ENCODE data around the gene KATNB1.

The KATNB1 gene

GRCh38 chr16:57784334-57784733 is 48.8 kb downstream of the KATNB1 start:
- no peak for TF ChIP-seq PAX5 (IDR thresholded peaks at IDR 0.05; ENCODE audit: insufficient read depth, low read length, severe bottlenecking)
- no peak for TF ChIP-seq POU2F2 (IDR thresholded peaks at IDR 0.05; ENCODE audit: low read depth, low read length)
- TF ChIP-seq POLR2A (IDR thresholded peaks at IDR 0.05; ENCODE audit: low read depth, low read length), result no peak
- TF ChIP-seq TAF1 (IDR thresholded peaks at IDR 0.05; ENCODE audit: low read depth, low read length), result no peak
- TF ChIP-seq SPI1 (IDR thresholded peaks at IDR 0.05; ENCODE audit: low read depth, low read length), result no peak
- TF ChIP-seq POLR2AphosphoS5 (IDR thresholded peaks at IDR 0.05; ENCODE audit: low read depth, low read length), result no peak

GRCh38 chr16:57785385-57785784 is 49.8 kb downstream of the KATNB1 start:
- DNase-seq (ENCODE audit: insufficient read length, low spot score) (no peak), FAIRE-seq (no peak)
- no peak for TF ChIP-seq SPI1 (IDR thresholded peaks at IDR 0.05; ENCODE audit: low read depth, low read length)
- no peak for TF ChIP-seq POU2F2 (IDR thresholded peaks at IDR 0.05; ENCODE audit: low read depth, low read length)

More at GRCh38 chr16:57784334-57784733, 48.8 kb downstream of the KATNB1 start:
- no peak for FAIRE-seq
- no peak for DNase-seq (ENCODE audit: insufficient read length, low spot score)

GRCh38 chr16:57785924-57786323 is 50.4 kb downstream of the KATNB1 start:
- TF ChIP-seq SPI1 (IDR thresholded peaks at IDR 0.05; ENCODE audit: low read depth, low read length) (no peak), TAF1 (IDR thresholded peaks at IDR 0.05; ENCODE audit: low read depth, low read length) (no peak), POLR2A (IDR thresholded peaks at IDR 0.05; ENCODE audit: low read depth, low read length) (no peak), POU2F2 (IDR thresholded peaks at IDR 0.05; ENCODE audit: low read depth, low read length) (no peak), POLR2AphosphoS5 (IDR thresholded peaks at IDR 0.05; ENCODE audit: low read depth, low read length) (no peak), PAX5 (IDR thresholded peaks at IDR 0.05; ENCODE audit: insufficient read depth, low read length, severe bottlenecking) (no peak)
- FAIRE-seq, result no peak
- DNase-seq (ENCODE audit: insufficient read length, low spot score), result no peak

DNA sequence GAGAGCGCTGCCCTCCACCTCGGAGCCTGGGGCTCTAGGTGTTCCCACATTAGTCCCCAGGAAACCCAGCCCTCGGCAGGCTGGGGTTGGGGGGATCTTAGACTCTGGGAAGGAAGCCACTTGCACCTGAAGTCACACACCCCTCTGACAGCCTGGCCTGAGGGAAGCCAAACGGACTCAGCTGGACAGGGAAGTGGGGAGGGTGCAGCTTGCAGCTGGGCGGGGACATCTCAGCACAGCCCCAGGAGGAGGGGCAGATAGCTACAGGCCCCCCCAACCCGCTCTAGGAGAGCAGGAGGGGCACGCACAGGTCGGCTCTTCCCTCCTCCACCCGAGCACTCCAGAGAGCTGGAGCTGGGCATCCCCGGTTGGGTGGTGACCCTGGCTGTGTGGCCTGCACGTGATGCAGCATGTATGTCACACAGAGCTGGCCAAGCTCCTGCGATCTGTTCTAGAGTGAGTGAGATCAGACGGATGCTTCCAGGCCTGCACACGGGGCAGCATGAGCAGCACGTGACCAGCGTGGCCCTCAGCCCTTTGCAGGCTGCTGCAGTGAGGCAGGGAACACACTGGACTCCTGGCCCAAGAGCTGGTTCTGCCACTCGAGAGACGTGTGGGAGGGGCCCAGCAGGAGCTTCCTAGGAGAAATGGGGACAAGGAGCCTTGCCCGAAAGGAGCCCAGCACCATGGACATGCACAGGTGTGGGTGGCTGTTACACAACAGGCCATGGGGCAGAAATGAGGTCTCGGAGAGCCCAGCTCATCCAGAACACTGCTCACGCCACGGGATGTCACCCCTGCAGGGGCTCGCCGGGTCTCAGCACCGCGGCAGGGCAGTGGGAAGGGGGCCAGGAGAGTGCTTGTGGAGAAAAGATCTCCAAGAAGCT is 51.3 kb downstream of the KATNB1 start:
- TF ChIP-seq PAX5 (IDR thresholded peaks at IDR 0.05; ENCODE audit: insufficient read depth, low read length, severe bottlenecking) (no peak), POLR2A (IDR thresholded peaks at IDR 0.05; ENCODE audit: low read depth, low read length) (no peak), POU2F2 (IDR thresholded peaks at IDR 0.05; ENCODE audit: low read depth, low read length) (no peak), TAF1 (IDR thresholded peaks at IDR 0.05; ENCODE audit: low read depth, low read length) (no peak), POLR2AphosphoS5 (IDR thresholded peaks at IDR 0.05; ENCODE audit: low read depth, low read length) (no peak), SPI1 (IDR thresholded peaks at IDR 0.05; ENCODE audit: low read depth, low read length) (no peak)
- no peak for DNase-seq (ENCODE audit: insufficient read length, low spot score)
- no peak for FAIRE-seq

DNA sequence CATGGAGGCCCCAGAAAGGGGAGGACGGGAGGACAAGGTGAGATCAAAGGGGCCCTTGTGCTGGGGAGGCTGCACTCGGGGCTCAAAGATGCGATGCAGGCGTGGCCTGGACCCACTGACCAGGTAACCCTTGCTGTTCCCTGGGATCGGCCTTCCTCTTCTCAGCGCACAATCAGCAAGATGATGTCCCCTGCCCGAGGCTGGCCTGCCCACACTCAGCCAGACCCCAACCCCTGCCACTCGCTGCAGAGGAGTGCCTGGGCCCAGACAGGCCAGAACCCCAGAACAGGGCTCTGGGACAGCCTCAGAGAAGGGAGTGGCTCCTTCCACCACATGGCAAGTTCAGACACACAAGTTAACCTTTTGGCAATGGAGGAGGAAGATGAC is 51.9 kb downstream of the KATNB1 start:
- TF ChIP-seq PAX5 (IDR thresholded peaks at IDR 0.05; ENCODE audit: insufficient read depth, low read length, severe bottlenecking) (no peak), SPI1 (IDR thresholded peaks at IDR 0.05; ENCODE audit: low read depth, low read length) (no peak), POLR2AphosphoS5 (IDR thresholded peaks at IDR 0.05; ENCODE audit: low read depth, low read length) (no peak), POLR2A (IDR thresholded peaks at IDR 0.05; ENCODE audit: low read depth, low read length) (no peak), TAF1 (IDR thresholded peaks at IDR 0.05; ENCODE audit: low read depth, low read length) (no peak), POU2F2 (IDR thresholded peaks at IDR 0.05; ENCODE audit: low read depth, low read length) (no peak)
- DNase-seq (ENCODE audit: insufficient read length, low spot score), result no peak
- FAIRE-seq, result no peak

GRCh38 chr16:57788252-57788841 is 52.8 kb downstream of the KATNB1 start:
- DNase-seq (ENCODE audit: insufficient read length, low spot score), result no peak
- no peak for FAIRE-seq
- TF ChIP-seq TAF1 (IDR thresholded peaks at IDR 0.05; ENCODE audit: low read depth, low read length), result no peak
- TF ChIP-seq PAX5 (IDR thresholded peaks at IDR 0.05; ENCODE audit: insufficient read depth, low read length, severe bottlenecking), result no peak
- TF ChIP-seq POU2F2 (IDR thresholded peaks at IDR 0.05; ENCODE audit: low read depth, low read length), result no peak
- no peak for TF ChIP-seq POLR2A (IDR thresholded peaks at IDR 0.05; ENCODE audit: low read depth, low read length)
- TF ChIP-seq SPI1 (IDR thresholded peaks at IDR 0.05; ENCODE audit: low read depth, low read length), result no peak
- no peak for TF ChIP-seq POLR2AphosphoS5 (IDR thresholded peaks at IDR 0.05; ENCODE audit: low read depth, low read length)

DNA sequence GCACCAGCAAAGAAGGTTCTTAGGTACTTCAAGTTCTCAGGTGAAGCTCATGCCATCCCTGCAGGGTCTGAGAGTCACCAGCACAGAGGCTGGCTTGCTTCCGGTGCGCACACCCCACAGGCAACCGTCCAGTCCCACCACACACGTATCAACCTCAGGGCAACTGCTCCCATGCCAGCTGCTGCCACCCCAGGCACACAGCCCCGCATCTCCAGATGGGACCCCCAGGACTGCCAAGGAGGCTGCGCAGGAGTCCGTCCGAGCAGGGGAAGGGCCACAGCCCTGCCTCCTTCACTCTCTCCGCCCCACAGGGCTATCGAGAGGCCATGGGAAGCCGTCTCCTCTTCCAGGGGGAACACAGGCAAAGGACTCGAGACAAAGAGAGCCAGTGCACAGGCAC is 53.4 kb downstream of the KATNB1 start:
- no peak for DNase-seq (ENCODE audit: insufficient read length, low spot score)
- no peak for FAIRE-seq
- TF ChIP-seq PAX5 (IDR thresholded peaks at IDR 0.05; ENCODE audit: insufficient read depth, low read length, severe bottlenecking) (no peak), TAF1 (IDR thresholded peaks at IDR 0.05; ENCODE audit: low read depth, low read length) (no peak), POLR2AphosphoS5 (IDR thresholded peaks at IDR 0.05; ENCODE audit: low read depth, low read length) (no peak), POLR2A (IDR thresholded peaks at IDR 0.05; ENCODE audit: low read depth, low read length) (no peak), POU2F2 (IDR thresholded peaks at IDR 0.05; ENCODE audit: low read depth, low read length) (no peak), SPI1 (IDR thresholded peaks at IDR 0.05; ENCODE audit: low read depth, low read length) (no peak)

- DNase-seq (ENCODE audit: insufficient read length, low spot score) (no peak), FAIRE-seq (no peak)
- TF ChIP-seq SPI1 (IDR thresholded peaks at IDR 0.05; ENCODE audit: low read depth, low read length) (no peak), PAX5 (IDR thresholded peaks at IDR 0.05; ENCODE audit: insufficient read depth, low read length, severe bottlenecking) (no peak), TAF1 (IDR thresholded peaks at IDR 0.05; ENCODE audit: low read depth, low read length) (no peak), POLR2A (IDR thresholded peaks at IDR 0.05; ENCODE audit: low read depth, low read length) (no peak), POLR2AphosphoS5 (IDR thresholded peaks at IDR 0.05; ENCODE audit: low read depth, low read length) (no peak), POU2F2 (IDR thresholded peaks at IDR 0.05; ENCODE audit: low read depth, low read length) (no peak)
Observed at GRCh38 chr16:57791195-57791892, 55.8 kb downstream of the KATNB1 start.

DNA sequence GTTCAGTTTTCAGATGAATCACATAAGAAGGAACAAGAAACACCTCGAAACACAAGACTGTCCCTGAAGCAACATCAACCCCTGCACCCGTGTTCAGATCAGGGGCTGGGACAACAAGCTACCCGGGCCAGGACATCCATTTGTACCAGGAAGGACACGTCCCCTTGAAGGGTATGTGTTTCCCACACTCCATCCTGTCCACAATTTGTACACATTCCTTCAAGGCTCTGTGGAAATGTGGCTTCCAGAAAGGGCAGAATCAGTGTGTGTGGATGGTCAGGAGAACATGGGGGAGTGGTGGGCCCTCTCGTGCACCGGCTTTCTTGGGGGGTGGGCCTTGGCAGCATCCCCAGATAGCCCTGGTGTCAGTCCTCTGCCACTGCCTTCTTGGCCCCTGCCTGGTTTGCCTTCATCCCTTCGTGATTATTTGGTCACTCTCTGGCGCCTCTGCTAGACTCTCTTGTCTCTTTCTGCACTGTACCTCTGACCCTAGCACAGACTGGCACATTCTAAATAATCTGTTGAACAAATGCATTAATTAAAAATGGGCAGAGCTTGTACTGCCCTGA is 56.4 kb downstream of the KATNB1 start:
- TF ChIP-seq SPI1 (IDR thresholded peaks at IDR 0.05; ENCODE audit: low read depth, low read length) (no peak), POU2F2 (IDR thresholded peaks at IDR 0.05; ENCODE audit: low read depth, low read length) (no peak), PAX5 (IDR thresholded peaks at IDR 0.05; ENCODE audit: insufficient read depth, low read length, severe bottlenecking) (no peak), TAF1 (IDR thresholded peaks at IDR 0.05; ENCODE audit: low read depth, low read length) (no peak), POLR2A (IDR thresholded peaks at IDR 0.05; ENCODE audit: low read depth, low read length) (no peak), POLR2AphosphoS5 (IDR thresholded peaks at IDR 0.05; ENCODE audit: low read depth, low read length) (no peak)
- FAIRE-seq, result no peak
- no peak for DNase-seq (ENCODE audit: insufficient read length, low spot score)

All from GM12891 (cell line).